Left colon (tissue), 2 donors: ENCODE results near the gene TIAM2. TPM values are rescaled to one million over a fixed set of nuclear protein-coding genes. Genes with fewer than 3 reads are reported as not detected.
"Not testable (repeated sequence)": the region's sequence is repeated elsewhere in the genome, so short reads cannot be mapped to it uniquely, and the experiment has no call there.

Source experiments
- ATAC-seq: fragments of 200-7000 bp; cut with Tn5 transposase; one replicate; pipeline ENCODE4 v1.9.1; 2020; ENCODE audit warnings: mild to moderate bottlenecking, moderate library complexity
- DNase-seq, 2 donors: peaks; one replicate each; pipeline ENCODE4 v3.0.0-alpha.2; 2020
- intact Hi-C, 2 donors: fragments of 100-400 bp; cut with DNase I in 1 of 2; cut with micrococcal nuclease in 1 of 2; formaldehyde crosslinking; loops; one replicate each; pipeline versions ENCODE4 v1.11.2 to v1.14.0; 2022; cut with DNase I, micrococcal nuclease
- total RNA-seq, 2 donors: library from RNA; stranded (reverse); fragmentation: NEBNext Ultra II Directional; extraction: Animal tissue kit (Norgen Biotek cat#: 25700); gene quantifications; one replicate each; pipeline ENCODE4 v1.2.1, GENCODE V29; 2021
- donor health status: DM: no; HTN: no; CAD: no.
- donor health status: DM: yes; HTN: yes; CAD: no.

TIAM2 gene
- total RNA-seq, 2 donors from 2014 or later, result 5.9 to 6.2 TPM

DNA sequence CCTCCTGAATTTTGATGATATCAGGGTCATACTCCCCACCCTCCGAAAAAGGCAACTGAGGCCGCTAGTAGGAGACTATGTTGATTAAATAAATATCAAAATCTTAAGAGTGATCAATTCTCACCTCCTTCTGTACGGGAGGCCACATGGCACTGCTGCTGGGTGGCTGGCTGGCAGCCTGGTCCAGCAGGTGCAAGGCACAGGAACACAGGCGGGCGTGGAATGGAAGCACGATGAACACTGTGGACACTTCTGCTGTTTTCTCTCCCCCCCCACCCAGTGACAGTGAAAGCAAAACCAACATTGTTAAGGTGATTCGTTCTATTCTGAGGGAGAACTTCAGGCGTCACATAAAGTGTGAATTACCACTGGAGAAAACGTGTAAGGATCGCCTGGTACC lies 259.0 kb downstream of the TIAM2 start:
- no peak for DNase-seq
- ATAC-seq, result no peak
- intact Hi-C loops, result loop anchor here in 1 of 2 donors (10.0 kb wide), 1 partner anchor 319 kb away; no protein-coding TSS in a partner anchor

DNA sequence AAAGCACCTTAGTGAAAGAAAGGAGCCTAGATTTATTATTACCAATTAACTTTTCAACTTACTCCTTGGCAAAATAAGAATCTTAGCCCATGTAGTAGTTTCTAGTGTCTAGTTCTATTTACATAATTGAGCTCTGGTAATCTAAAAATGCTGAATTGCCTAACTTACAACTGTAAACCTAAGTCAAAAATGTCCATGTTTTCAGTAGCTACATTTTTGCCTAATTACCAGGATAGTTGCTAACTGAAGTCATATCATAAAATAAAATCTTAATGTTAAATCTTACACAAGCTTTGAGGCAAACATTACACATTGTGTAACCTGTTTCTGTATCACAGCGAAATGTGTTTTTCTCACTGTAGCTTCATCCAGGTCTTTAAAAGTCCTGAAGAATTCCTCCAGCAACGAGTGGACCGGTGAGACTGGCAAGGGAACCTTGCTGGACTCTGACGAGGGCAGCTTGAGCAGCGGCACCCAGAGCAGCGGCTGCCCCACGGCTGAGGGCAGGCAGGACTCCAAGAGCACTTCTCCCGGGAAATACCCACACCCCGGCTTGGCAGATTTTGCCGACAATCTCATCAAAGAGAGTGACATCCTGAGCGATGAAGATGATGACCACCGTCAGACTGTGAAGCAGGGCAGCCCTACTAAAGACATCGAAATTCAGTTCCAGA lies 261.1 kb downstream of the TIAM2 start:
- no peak for ATAC-seq
- intact Hi-C loops, result loop anchor here in 1 of 2 donors (10.0 kb wide), 1 partner anchor 321 kb away; no protein-coding TSS in a partner anchor
- no peak for DNase-seq

DNA sequence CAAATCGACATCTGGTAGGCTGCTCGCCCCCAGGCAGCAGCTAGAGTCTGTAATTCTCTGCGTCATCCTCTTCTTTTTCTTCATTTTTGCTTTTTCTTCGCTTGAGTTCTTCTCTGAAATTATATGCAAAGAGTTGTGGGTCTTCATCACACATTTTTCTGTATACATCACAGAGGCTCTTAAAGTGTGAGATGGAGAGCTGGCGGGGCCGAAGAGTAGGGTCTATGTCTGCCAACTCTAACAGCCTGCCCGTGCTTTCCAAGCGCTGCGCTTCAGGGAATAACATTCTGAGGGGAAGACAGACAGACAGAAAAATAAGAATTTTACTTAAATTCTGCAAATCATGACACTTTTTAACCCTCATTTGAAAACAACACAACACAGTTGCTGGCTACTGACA lies 262.7 kb downstream of the TIAM2 start:
- intact Hi-C loops, result loop anchor here in 1 of 2 donors (10.0 kb wide), 1 partner anchor 323 kb away; no protein-coding TSS in a partner anchor
- ATAC-seq, result no peak
- no peak for DNase-seq

DNA sequence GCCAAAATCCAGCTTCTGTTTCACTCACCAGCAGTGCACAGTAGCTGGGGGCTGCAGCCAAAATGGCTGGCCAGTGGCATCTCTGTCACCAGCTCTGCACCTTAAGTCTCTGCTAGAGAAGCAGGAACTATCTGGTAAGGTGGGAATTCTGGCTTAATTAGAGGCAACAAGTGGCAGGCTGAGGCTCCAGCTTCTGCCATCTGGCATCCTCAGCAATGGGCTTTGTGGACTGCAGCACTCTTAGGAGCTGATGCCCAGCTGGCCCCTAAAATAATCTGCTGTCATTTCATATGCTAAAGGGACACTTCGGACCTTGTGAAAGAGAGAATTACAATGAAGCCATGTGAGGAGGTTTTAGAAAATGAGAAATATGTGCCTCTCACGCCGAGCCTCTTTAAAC lies 264.1 kb downstream of the TIAM2 start:
- DNase-seq (no peak), ATAC-seq (no peak)
- intact Hi-C loops, result loop anchor here in 1 of 2 donors (10.0 kb wide), 1 partner anchor 324 kb away; no protein-coding TSS in a partner anchor

DNA sequence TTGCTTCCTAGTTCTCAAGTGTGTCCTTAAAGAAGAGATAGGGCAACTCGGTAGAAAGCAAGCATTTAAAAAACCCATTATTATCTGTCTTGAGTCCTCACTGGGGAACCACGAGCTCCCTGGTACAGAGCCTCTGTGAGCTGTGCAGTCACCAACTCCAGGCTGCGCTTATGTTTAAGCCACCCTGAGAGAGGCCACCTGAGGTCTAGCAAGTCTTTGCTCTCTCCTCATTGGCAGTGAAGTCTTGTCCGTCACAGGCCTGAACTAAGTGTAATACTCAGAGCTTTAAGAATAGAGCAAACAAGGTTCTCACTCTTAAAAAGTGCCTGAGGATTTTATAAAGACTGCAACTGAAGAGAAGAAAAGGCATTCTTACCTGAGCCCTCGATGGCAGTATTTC lies 264.8 kb downstream of the TIAM2 start:
- ATAC-seq (no peak), DNase-seq (no peak)
- intact Hi-C loops, result loop anchor here in 1 of 2 donors (10.0 kb wide), 1 partner anchor 325 kb away; no protein-coding TSS in a partner anchor

DNA sequence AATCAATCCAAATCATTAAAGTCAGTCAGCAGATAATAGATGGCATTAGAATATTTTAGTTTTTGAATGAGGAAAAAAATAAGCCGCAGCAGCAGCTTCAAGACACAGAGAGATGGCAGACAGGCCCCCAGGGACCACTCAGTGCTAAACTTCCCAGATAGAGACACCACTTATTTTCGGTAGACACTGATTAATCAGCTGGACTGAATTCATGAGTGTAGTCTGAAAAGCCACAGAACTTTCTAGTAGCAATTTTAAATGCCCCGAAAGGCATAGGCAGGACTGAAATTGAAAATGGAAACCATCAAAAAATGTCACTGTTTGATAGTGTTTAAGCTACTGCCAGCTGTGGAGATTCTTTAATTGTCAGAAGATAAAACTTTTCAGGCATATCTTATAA lies 265.6 kb downstream of the TIAM2 start:
- DNase-seq (no peak), ATAC-seq (no peak)
- intact Hi-C loops, result no loop called here

DNA sequence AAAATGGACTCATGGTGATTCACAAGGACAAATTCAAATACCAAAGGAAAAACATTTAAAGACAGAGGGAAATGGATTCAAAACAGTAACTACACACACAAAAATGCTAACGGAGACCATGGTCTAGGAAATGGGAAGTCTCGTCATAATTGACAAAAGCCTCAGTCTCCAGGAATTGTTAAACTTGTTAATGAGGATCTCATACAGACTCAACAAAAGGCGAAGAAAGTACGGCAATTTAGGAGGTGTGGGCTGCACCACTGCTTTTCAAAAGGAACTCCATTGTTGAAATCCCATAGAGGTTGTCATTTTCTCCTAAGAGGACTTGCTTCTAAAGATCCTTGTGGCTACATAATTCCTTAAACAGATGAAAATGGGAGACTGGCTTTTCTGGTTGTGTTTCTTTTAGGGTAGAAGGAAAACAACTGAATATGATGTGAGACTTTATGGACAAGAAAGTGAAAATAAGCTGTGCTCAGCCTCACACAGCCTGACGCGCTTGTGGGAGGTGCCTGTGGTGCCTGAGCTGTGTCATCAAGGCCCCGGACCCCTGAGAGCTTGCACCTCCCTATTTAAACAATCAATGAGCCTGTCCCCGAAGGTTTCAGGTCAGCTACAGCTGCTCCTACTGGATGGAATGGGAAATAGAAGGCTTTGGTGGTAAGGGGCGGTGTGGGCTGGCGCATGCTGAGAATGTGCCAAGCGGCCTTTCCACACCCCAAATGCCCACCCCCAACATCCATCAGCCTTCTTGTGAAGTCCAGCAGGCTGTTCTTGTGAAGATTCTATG lies 266.2 kb downstream of the TIAM2 start:
- DNase-seq, result no peak
- intact Hi-C loops, result no loop called here
- no peak for ATAC-seq

DNA sequence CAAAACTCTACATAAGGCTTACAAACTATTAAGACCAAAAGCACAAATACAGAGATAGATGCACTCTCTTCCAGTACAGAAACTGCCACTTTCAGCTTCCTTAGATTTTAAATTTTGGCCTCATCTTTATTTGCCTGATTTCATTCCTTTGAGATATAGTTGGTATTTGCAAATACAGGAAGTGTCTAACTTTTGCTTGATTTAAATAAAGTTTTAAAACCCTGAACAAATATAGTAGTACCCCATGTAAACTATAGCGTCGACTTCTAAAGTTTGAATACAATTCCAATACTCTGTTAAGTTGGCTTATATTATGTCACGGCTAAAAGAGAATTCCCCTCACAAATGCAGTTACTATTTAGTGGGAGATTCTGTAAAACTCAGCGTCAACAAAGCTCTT lies 267.5 kb downstream of the TIAM2 start:
- intact Hi-C loops, result no loop called here
- DNase-seq, result no peak
- ATAC-seq, result no peak

DNA sequence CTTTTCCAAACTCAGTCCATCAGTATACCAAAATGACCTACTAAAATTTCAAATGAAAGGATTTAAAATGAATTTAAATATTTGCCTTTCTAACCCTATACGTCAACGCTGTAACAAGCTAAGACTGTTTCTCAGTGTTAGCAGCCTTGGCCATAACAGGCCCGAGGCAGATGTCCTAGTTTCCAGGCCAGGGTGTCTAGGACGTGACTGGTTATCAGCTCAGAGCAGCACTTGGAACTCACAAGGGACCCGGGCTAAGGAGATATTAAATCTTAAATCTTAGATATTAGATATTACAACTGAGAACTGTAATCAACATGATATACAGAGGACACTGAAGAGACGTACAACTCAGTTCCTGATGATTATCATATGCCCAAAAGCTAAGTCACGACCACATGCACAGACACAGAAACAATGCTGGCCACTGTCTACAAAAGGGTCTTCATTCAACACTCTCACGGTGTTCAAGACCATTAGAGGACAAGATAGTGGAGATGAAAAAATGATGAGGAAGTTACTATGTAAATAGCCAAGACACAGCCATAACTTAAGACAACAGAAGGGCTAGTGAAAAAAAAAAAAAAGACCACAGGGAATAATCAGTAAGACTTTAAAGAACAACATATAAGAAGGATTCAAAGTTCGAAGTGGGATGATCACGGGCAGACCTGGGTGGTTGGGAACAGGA lies 268.4 kb downstream of the TIAM2 start, which contains the start of gene CLDN20:
CLDN20 (plus strand) TSS at position 641 of the 691 bp plus-strand sequence. CDS start 11,707 bp downstream, outside the sequence.
- no peak for ATAC-seq
- DNase-seq, result no peak
- intact Hi-C loops, result no loop called here

DNA sequence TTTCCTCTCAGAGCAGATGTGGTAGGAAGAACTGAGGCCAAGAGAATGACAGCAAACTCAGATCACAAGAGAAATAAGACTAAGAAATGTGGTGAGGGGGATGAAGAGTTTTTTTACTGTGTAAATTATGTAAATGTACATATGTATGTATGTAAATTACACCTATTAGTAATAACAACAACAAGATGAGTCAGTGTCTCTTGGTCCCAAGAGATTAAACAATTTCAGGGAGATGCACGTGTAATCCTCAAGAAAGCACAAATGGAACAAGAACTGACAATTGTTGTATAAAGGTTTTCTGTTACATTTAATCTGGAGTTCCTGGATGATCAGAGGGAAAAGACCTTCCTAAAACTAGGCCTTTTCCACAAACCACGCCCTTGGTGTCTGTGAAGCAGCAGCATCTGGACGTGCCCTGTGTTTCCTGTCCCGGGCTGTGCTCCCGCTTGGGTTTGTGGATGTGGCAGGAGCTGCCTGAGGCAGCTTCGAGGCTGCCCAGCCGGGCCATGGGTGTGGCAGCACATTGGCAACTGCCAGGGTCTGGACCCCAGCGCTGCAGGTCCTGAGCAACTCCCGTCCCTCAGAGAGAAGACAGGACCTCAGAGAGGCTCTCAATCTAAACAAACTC lies 269.7 kb downstream of the TIAM2 start:
- intact Hi-C loops, result no loop called here
- ATAC-seq, result no peak
- DNase-seq, result no peak

DNA sequence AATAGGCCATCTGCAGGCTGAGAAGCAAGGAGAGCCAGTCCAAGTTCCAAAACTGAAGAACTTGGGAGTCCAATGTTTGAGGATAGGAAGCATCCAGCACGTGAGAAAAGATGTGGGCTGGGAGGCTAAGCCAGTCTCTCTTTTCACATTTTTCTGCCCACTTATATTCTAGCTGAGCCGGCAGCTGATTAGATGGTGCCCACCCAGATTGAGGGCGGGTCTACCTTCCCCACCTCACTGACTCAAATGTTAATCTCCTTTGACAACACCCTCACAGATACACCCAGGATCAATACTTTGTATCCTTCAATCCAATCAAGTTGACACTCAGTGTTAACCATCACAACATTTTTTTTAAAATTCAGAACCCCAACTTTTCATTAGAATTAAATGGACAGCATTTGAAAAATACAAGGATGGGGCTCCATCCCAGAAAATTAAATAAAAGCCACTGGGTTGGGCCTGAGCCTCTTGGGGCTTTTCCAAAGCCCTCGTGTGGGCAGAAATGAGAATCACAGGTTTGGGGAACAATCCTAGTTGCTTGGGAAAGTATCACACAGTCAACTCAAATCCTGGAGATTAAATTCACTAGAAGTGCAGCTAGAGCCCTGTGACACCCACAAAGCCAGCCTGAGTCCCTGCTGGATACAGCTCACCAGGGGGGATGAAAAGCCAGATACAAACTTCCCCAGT lies 270.9 kb downstream of the TIAM2 start:
- intact Hi-C loops, result no loop called here
- no peak for ATAC-seq

DNA sequence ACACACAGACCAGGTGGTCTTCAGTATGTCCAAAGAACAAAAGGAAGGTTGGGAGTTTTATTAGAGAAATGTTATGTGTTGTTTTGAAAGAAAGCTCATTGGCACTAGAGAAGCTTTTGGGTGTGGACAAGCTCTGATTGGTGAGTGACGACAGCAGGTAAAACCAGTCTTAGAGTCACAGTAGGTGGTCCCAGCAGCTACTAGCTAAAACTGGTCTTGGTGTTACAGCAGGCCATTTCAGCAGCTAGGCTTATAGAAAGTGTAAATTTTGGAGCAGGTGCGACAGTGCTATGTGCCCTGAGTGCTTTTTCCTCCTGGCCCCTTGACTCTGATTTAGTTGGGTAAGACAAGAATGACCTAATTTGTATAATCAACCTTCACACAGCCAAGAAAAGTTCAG lies 272.3 kb downstream of the TIAM2 start:
- ATAC-seq (no peak), DNase-seq (no peak)
- intact Hi-C loops, result no loop called here

More for the DNA sequence above, 270.9 kb downstream of the TIAM2 start:
- DNase-seq, result no peak

DNA sequence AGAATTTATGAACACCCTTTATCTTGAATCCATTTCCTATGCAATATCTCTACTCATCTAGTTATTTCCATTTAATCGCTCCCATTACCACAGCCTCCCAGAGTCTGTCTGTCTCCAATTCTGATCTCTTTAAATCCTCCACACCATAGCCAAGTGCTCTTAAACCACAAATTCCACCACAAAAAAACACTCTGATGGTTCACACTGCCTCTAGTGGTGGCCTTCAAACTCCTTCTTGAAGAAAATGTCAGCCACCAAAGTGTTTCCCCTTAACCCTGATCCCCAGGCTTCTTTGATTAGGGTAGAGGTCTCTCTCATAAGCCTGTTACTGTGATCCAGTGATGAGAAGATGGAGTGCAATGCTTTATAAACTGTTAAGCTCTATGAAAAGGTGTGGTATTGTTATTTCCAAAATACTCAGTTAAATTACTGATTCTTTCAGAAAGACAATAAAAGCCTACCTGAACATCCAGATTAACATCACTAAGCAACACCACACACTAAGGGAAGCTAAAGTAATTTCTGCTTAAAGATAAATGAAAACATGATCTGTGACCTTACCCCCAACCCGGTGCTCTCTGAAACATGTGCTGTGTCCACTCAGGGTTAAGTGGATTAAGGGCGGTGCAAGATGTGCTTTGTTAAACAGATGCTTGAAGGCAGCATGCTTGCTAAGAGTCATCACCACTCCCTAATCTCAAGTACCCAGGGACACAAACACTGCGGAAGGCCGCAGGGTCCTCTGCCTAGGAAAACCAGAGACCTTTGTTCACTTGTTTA lies 273.2 kb downstream of the TIAM2 start:
- DNase-seq, intact Hi-C loops: not testable (repeated sequence)

DNA sequence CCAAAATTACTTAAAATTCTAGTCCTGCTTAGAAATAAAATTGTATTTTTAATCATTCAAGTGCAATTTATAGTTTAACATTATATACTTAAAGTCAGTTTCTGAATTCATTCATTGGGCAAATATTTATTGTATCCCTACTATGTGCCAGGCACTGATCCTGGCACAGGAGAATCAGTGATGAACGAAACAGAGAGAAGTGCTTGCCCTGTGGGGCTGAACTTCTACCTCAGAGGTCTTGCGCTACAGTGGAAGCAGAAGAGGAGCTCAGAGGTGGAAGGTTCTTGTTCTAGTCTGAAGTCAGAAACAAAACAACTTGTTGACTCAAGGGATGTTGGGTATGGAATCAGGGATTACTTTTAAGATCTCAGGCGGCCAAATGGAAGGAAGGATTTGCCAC lies 274.6 kb downstream of the TIAM2 start:
- DNase-seq (no peak), ATAC-seq (no peak)
- intact Hi-C loops, result no loop called here

More for the DNA sequence above, 273.2 kb downstream of the TIAM2 start:
- not testable (repeated sequence) for ATAC-seq

DNA sequence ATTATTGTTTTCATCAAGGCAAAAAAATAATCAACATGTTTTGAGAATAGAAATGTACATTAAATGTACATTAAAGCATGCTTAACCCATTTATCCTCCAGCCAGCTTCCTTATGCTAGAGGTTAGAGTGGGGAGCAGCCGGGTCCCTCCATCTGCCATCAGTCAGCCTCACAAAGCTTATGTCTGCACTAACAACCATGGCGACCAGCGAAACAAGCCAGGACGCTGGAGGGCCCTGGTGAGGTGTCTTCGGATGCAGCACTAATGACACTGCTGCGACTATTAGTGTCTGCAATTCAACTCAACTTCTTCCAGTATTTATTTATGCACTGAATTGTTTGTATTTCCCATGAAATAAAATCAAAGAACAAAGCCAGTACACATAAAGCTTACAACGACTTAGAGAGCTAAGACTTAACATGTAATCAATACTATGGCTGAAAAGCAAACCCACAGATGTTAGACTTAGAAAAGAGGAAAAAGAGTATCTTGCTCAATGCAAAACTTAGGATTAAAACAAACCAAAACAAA lies 275.5 kb downstream of the TIAM2 start:
- intact Hi-C loops, result no loop called here
- DNase-seq (no peak), ATAC-seq (no peak)

DNA sequence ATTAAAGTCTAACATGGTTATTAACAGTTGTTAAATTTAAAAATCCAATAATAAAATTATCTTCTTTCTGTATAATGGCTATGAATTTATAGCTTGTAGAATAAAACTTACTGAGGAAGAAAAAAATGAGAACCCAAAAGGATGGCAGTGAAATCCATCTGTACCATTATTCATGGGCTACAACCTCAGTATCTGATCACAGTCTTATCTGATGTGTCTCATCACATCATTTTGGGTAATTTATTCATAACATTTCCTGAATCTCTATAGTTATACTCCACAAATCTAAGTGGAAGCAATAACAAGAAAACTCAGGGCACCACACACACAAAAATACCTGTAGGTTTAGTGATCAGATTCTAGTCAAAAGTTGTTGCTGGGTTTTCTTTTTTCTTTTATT lies 276.0 kb downstream of the TIAM2 start:
- intact Hi-C loops, result no loop called here
- ATAC-seq (no peak), DNase-seq (no peak)
